Karpas-422 (cell line): ENCODE results near the gene TMSB10. TPM values are rescaled to one million over a fixed set of nuclear protein-coding genes. Genes with fewer than 3 reads are reported as not detected.
"Not testable (repeated sequence)": the region's sequence is repeated elsewhere in the genome, so short reads cannot be mapped to it uniquely, and the experiment has no call there.

Source experiments
- DNase-seq: peaks from one replicate; pipeline ENCODE4 v3.0.0-alpha.2; 2015
- H2AFZ ChIP-seq: fragments of 200-600 bp; sonication (generic); 2 replicates; pipeline ENCODE4 v1.6.1; 2014; ENCODE audit warnings: antibody characterized with exemption, low read length, mixed read lengths
- H3K27ac ChIP-seq: fragments of 200-600 bp; sonication (generic); 2 replicates; pipeline ENCODE4 v1.5.1; 2014; ENCODE audit warnings: mild to moderate bottlenecking, low read length, moderate library complexity
- H3K27me3 ChIP-seq: fragments of 200-600 bp; sonication (generic); 2 replicates; pipeline ENCODE4 v1.6.1; 2014; ENCODE audit warnings: low read length, mixed read lengths
- H3K36me3 ChIP-seq: fragments of 200-600 bp; sonication (generic); 2 replicates; pipeline ENCODE4 v1.6.1; 2014; ENCODE audit warnings: low read length, mixed read lengths; ENCODE audit not compliant: insufficient read depth
- H3K4me1 ChIP-seq: fragments of 200-600 bp; sonication (generic); 2 replicates; pipeline ENCODE4 v1.6.1; 2014; ENCODE audit warnings: mild to moderate bottlenecking, low read length, mixed read lengths
- H3K4me2 ChIP-seq: fragments of 200-600 bp; sonication (generic); 2 replicates; pipeline ENCODE4 v1.6.1; 2014; ENCODE audit warnings: low read length, low read depth, mild to moderate bottlenecking; ENCODE audit not compliant: poor library complexity, severe bottlenecking
- H3K4me3 ChIP-seq: fragments of 200-600 bp; sonication (generic); 2 replicates; pipeline ENCODE4 v1.5.1; 2014; ENCODE audit warnings: mild to moderate bottlenecking, antibody characterized with exemption, low read length, mixed read lengths
- H3K79me2 ChIP-seq: fragments of 200-600 bp; sonication (generic); 2 replicates; pipeline ENCODE4 v1.6.1; 2014; ENCODE audit warnings: mild to moderate bottlenecking, low read length, mixed read lengths
- H3K9ac ChIP-seq: fragments of 200-600 bp; sonication (generic); 2 replicates; pipeline ENCODE4 v1.6.0; 2014; ENCODE audit warnings: low read length
- H3K9me2 ChIP-seq: fragments of 200-600 bp; sonication (generic), shearing (Covaris generic); replicated peaks from 2 replicates; pipeline ENCODE4 v1.6.0; 2014; ENCODE audit warnings: mild to moderate bottlenecking, low read length, moderate library complexity; ENCODE audit not compliant: insufficient read depth
- H3K9me3 ChIP-seq: fragments of 300-700, 200-600 bp; sonication (generic); 2 replicates; pipeline ENCODE4 v1.6.1; 2014; ENCODE audit warnings: low read length, mixed read lengths
- H4K20me1 ChIP-seq: fragments of 200-600 bp; sonication (generic); 2 replicates; pipeline ENCODE4 v1.6.1; 2014; ENCODE audit warnings: mild to moderate bottlenecking, antibody characterized with exemption, low read length, low read depth; ENCODE audit not compliant: insufficient read depth
- total RNA-seq: library from RNA; depleted of rRNA; stranded (reverse); fragments of >200 nt; shearing (Covaris generic); gene quantifications from 2 replicates; pipeline ENCODE4 v1.2.3, GENCODE V29; 2014; ENCODE audit warnings: low replicate concordance

TMSB10 gene
- total RNA-seq, 1 experiment from 2014 or later, result 1,287 TPM

GRCh38 chr2:84908948-84909713 lies 3.7 kb downstream of the TMSB10 start:
- Histone ChIP-seq H3K27ac (no peak overlapping the region), H3K36me3 (no peaks in the 10 kb centered on the region), H4K20me1 (no peaks in the 10 kb centered on the region), H3K79me2 (peaks cover 8% of the 10 kb centered on the region; the same call in 1 of the 2 replicates), H3K9me2 (no peaks in the 10 kb centered on the region), H3K9ac (no peak overlapping the region), H2AFZ (no peak overlapping the region), H3K27me3 (no peaks in the 10 kb centered on the region), H3K9me3 (no peaks in the 10 kb centered on the region), H3K4me3 (no peak overlapping the region), H3K4me1 (peaks cover 21% of the 10 kb centered on the region), H3K4me2 (no peak overlapping the region)
- no peak for DNase-seq

DNA sequence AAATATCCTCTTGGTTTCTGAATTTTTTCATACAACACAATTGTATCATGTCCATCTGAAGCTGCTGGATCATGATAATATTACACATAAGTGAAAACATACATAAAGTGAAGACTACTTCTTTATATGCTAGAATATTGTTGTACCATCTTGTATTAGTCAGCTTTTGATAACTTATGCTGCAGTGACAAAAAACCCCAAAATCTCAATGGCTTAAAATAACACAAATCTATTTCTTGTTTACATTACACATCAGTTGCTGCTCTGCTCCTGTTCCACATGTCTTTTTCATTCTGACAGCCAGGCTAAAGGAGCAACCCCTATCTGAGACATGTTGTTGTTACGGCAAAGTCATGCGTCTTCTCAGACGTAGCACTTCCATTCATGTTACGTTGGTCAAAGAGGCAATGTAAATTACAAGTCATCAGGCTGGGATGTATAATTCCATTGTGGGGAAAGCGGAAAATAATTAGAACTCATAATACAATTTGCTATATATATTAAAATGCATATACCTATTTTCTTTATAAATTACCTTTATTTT lies 5.8 kb downstream of the TMSB10 start:
- DNase-seq, result no peak
- Histone ChIP-seq H3K9me2 (no peaks in the 10 kb centered on the region), H3K27ac (no peak overlapping the region), H3K9ac (no peak overlapping the region), H3K4me3 (no peak overlapping the region), H3K4me2 (no peak overlapping the region), H3K27me3 (no peaks in the 10 kb centered on the region), H3K79me2 (peaks cover 2% of the 10 kb centered on the region; the same call in 1 of the 2 replicates), H3K36me3 (no peaks in the 10 kb centered on the region), H2AFZ (no peak overlapping the region), H3K9me3 (no peaks in the 10 kb centered on the region), H4K20me1 (no peaks in the 10 kb centered on the region), H3K4me1 (peaks cover 13% of the 10 kb centered on the region)

DNA sequence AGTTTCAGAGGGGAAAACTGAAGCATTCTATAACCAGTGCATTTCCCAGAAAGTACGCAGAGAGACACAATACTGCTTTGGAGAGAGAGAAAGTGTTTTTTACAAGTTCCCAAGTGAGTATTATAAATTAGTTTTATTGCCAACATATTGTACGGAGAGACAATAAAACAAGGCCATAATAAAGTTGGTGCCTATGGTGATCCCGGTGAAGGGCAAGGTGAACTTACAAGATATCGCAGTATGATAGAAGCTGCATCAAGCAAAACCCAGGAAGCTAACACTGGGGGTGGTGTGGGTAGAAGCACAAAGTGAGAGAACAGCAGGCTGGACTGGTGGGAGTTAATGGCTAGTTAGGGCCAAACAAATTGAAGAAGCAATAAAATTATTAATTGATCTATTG lies 7.5 kb downstream of the TMSB10 start:
- Histone ChIP-seq H3K9ac (no peak overlapping the region), H3K9me3 (no peaks in the 10 kb centered on the region), H3K79me2 (no peaks in the 10 kb centered on the region), H3K36me3 (no peaks in the 10 kb centered on the region), H4K20me1 (no peaks in the 10 kb centered on the region), H3K4me1 (no peaks in the 10 kb centered on the region), H3K27ac (no peak overlapping the region), H2AFZ (no peak overlapping the region), H3K4me2 (no peak overlapping the region), H3K27me3 (no peaks in the 10 kb centered on the region), H3K9me2 (no peaks in the 10 kb centered on the region), H3K4me3 (no peak overlapping the region)
- no peak for DNase-seq

DNA sequence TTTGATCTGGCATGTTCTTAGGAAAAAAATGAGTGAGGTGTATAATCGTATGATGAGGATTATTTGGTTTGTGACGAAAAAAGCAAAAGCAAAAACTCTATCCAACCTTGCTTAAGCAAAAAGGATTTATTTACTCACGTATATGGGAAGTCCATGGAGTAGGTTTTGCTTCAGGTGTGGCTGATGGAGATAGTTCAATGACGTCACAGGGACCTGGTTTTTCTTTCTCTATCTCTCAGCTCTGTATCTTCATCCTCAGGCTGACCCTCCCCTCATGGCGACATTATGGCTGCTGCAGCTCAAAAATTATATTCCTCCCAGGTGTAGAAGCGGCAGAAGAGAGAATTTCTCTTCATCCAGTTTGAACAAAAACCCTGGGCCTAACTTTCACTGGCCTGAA lies 8.9 kb downstream of the TMSB10 start:
- H3K36me3 ChIP-seq, result no peaks in the 10 kb centered on the region
- no peak overlapping the region for H3K27ac ChIP-seq
- no peak for DNase-seq
- H3K4me1 ChIP-seq, result peaks cover 2% of the 10 kb centered on the region
- no peak overlapping the region for H3K4me2 ChIP-seq
- H3K79me2 ChIP-seq, result no peaks in the 10 kb centered on the region
- H3K27me3 ChIP-seq, result no peaks in the 10 kb centered on the region
- no peaks in the 10 kb centered on the region for H3K9me2 ChIP-seq
- H2AFZ ChIP-seq, result no peak overlapping the region
- H4K20me1 ChIP-seq, result no peaks in the 10 kb centered on the region
- no peaks in the 10 kb centered on the region for H3K9me3 ChIP-seq
- no peak overlapping the region for H3K9ac ChIP-seq
- H3K4me3 ChIP-seq, result no peak overlapping the region

DNA sequence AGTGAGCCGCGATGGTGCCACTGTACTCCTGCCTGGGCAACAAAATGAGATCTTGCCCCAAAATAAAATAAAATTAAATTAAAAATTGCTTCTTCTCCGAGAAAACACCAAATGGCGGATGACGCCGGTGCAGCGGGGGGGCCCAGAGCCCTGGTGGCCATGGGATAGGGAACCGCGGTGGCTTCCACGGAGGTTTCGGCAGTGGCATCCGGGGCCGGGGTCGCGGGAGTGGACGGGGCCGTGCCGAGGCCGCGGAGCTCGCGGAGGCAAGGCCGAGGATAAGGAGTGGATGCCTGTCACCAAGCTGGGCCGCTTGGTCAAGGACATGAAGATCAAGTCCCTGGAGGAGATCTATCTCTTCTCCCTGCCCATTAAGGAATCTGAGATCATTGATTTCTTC lies 10.2 kb downstream of the TMSB10 start:
- H2AFZ ChIP-seq, H3K9ac ChIP-seq, H4K20me1 ChIP-seq, H3K36me3 ChIP-seq, H3K4me2 ChIP-seq, H3K27ac ChIP-seq, DNase-seq, H3K4me3 ChIP-seq, H3K79me2 ChIP-seq, H3K9me3 ChIP-seq, H3K27me3 ChIP-seq, H3K9me2 ChIP-seq: not testable (repeated sequence)
- peaks cover 14% of the 10 kb centered on the region for H3K4me1 ChIP-seq

DNA sequence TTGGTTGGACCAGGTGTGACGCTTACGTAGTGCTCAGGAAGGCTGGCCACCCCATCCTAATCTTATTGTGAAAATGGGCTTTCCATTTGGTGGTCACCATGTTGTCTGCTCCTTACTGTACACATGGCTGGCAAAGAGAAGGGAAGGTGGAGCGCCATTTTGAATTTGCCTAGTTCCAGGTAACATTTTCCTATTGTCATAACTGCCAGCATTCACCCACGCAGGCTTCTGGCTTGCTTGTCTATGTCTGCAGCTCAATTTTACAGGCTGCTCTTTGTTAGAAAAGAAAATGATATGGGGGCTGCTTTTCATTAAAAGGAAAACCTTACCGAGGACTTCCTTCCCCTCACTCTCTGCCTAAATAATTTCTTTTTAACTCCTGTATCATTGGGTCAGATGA lies 12.4 kb downstream of the TMSB10 start:
- H3K36me3 ChIP-seq, H3K27ac ChIP-seq, H3K79me2 ChIP-seq, H3K27me3 ChIP-seq, H3K9ac ChIP-seq, H3K9me2 ChIP-seq, H3K4me3 ChIP-seq, DNase-seq, H4K20me1 ChIP-seq, H3K4me2 ChIP-seq, H3K9me3 ChIP-seq, H2AFZ ChIP-seq: not testable (repeated sequence)
- peaks cover 14% of the 10 kb centered on the region for H3K4me1 ChIP-seq

DNA sequence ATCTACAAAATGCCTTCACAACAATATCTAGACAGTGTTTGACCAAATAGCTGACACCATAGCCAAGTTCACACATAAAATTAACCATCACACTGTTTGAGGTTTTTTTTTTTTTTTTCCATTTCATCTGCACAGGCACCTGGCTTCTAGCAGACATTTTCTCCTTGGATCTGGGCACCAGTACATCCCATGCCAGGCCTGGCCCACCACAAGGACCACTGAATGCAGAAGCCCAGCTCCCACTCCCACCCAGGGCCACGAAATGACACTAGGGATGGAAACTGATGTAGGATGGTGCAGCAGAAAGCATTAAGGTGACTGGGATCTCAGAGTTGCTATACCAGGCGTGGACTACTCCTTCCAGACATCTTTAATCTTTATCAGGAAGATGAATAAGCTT lies 13.0 kb downstream of the TMSB10 start:
- H3K27ac ChIP-seq, result no peak overlapping the region
- no peaks in the 10 kb centered on the region for H3K79me2 ChIP-seq
- H3K4me2 ChIP-seq, result no peak overlapping the region
- peaks cover 14% of the 10 kb centered on the region for H3K4me1 ChIP-seq
- H2AFZ ChIP-seq, result no peak overlapping the region
- no peak overlapping the region for H3K9ac ChIP-seq
- no peaks in the 10 kb centered on the region for H3K36me3 ChIP-seq
- no peak overlapping the region for H3K4me3 ChIP-seq
- H3K9me2 ChIP-seq, result no peaks in the 10 kb centered on the region
- no peaks in the 10 kb centered on the region for H3K27me3 ChIP-seq
- no peak for DNase-seq
- H3K9me3 ChIP-seq, result no peaks in the 10 kb centered on the region
- no peaks in the 10 kb centered on the region for H4K20me1 ChIP-seq

DNA sequence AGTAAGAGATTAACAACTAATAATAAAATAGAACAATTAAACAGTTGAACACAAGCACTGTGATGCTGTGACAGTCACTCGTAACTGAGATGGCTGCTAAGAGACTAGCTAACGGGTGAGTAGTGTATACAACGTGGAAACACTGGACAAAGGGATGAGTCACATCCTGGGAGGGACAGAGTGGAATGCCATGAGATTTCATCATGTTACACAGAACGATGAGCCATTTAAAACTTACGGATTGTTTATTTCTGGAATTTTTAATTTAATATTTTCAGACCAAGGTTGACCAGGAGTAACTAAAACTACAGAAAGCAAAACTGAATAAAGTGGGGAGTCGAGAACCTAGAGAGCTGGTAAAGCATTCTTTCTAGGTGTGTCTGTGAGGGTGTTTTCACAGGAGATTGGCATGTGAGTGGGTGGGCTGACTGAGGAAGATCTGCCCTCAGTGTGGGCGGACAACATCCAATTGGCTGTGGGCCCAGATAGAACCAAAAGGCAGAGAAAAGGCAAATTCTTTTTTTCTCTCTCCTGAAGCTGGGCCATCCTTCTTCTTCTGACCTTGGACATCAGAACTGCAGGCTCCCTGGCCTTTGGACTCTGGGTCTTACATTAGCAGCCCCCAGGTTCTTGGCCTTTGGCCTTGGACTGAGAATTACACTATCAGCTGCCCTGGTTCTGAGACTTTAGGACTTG lies 14.6 kb downstream of the TMSB10 start:
- H3K27me3 ChIP-seq, result no peaks in the 10 kb centered on the region
- no peaks in the 10 kb centered on the region for H3K9me2 ChIP-seq
- H3K9me3 ChIP-seq, result no peaks in the 10 kb centered on the region
- H3K9ac ChIP-seq, result no peak overlapping the region
- no peaks in the 10 kb centered on the region for H4K20me1 ChIP-seq
- peak overlapping the region; percentile 40; the same call in 1 of the 2 replicates for H2AFZ ChIP-seq
- no peaks in the 10 kb centered on the region for H3K36me3 ChIP-seq
- peak overlapping the region; percentile 41 for H3K27ac ChIP-seq
- no peaks in the 10 kb centered on the region for H3K79me2 ChIP-seq
- DNase-seq, result peak; percentile 50
- peak overlapping the region; percentile 25 for H3K4me2 ChIP-seq
- H3K4me1 ChIP-seq, result peaks cover 25% of the 10 kb centered on the region
- no peak overlapping the region for H3K4me3 ChIP-seq
